GM19395 (cell line): ENCODE data around the gene TBL1XR1.

Experiments
- ATAC-seq: cut with Tn5 transposase; IDR thresholded peaks from one replicate; pipeline ENCODE4 v1.9.1; 2021; ENCODE audit warnings: mild to moderate bottlenecking, moderate library complexity; ENCODE audit not compliant: unreplicated experiment

Gene TBL1XR1

GRCh38 chr3:177197041-177197726, at the start of gene TBL1XR1:
Gene TBL1XR1, minus strand, starts transcription at chr3:177197482. Its CDS starts 132,505 bp downstream, at chr3:177064977.
- peak; percentile 53 for ATAC-seq

- ATAC-seq = no peak
Observed at GRCh38 chr3:177245250-177245649, 48.0 kb upstream of the TBL1XR1 start.

- ATAC-seq = no peak
Observed at GRCh38 chr3:177244606-177245005, 47.3 kb upstream of the TBL1XR1 start.

- ATAC-seq = no peak
Observed at GRCh38 chr3:177238686-177239216, 41.5 kb upstream of the TBL1XR1 start.

GRCh38 chr3:177237206-177237605, 39.9 kb upstream of the TBL1XR1 start:
- ATAC-seq = no peak

- ATAC-seq = no peak
Observed at GRCh38 chr3:177236704-177237103, 39.4 kb upstream of the TBL1XR1 start.

- no peak for ATAC-seq
Observed at GRCh38 chr3:177234121-177234520, 36.8 kb upstream of the TBL1XR1 start.

GRCh38 chr3:177231242-177231641, 34.0 kb upstream of the TBL1XR1 start:
- ATAC-seq = no peak

- no peak for ATAC-seq
Observed at GRCh38 chr3:177230641-177231040, 33.4 kb upstream of the TBL1XR1 start.

GRCh38 chr3:177229791-177230190, 32.5 kb upstream of the TBL1XR1 start:
- ATAC-seq = no peak

GRCh38 chr3:177228601-177229190, 31.4 kb upstream of the TBL1XR1 start:
- ATAC-seq = no peak

- ATAC-seq = no peak
Observed at GRCh38 chr3:177224414-177224813, 27.1 kb upstream of the TBL1XR1 start.

- ATAC-seq = no peak
Observed at GRCh38 chr3:177221744-177222143, 24.5 kb upstream of the TBL1XR1 start.

- no peak for ATAC-seq
Observed at GRCh38 chr3:177220136-177220974, 23.1 kb upstream of the TBL1XR1 start.

GRCh38 chr3:177213801-177214535, 16.7 kb upstream of the TBL1XR1 start:
- no peak for ATAC-seq

- no peak for ATAC-seq
Observed at GRCh38 chr3:177212756-177213155, 15.5 kb upstream of the TBL1XR1 start.

- peak; percentile 53 for ATAC-seq
Observed at GRCh38 chr3:177212278-177212610, 15.0 kb upstream of the TBL1XR1 start.

- ATAC-seq = no peak
Observed at GRCh38 chr3:177211503-177212277, 14.4 kb upstream of the TBL1XR1 start.

GRCh38 chr3:177210744-177211502, 13.6 kb upstream of the TBL1XR1 start:
- ATAC-seq = no peak
